ENCODE data around the gene PEX3.

DNA sequence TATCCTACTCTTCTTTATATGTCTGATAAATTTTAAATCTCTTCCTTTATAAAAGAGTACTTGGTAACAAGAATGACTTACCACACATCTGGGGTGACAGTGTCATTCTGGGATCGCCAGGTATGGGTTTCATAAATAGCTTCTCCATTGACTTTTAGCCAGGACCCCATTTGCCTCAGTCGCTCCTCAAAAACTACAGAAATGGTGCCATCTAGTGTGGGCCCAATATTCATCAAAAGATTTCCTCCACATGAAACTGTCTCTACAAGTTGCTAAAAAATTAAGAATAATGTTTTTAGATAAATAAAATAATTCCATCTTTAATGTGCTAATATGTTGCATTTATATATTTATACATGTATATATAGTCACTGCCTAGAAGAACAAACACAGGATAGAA is 51.2 kb downstream of the PEX3 start:
- TF ChIP-seq, protein P1, sequence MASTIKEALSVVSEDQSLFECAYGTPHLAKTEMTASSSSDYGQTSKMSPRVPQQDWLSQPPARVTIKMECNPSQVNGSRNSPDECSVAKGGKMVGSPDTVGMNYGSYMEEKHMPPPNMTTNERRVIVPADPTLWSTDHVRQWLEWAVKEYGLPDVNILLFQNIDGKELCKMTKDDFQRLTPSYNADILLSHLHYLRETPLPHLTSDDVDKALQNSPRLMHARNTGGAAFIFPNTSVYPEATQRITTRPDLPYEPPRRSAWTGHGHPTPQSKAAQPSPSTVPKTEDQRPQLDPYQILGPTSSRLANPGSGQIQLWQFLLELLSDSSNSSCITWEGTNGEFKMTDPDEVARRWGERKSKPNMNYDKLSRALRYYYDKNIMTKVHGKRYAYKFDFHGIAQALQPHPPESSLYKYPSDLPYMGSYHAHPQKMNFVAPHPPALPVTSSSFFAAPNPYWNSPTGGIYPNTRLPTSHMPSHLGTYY (CRISPR knock-in tag; IDR thresholded peaks at IDR 0.05) = no peak
- TF ChIP-seq, protein P2, sequence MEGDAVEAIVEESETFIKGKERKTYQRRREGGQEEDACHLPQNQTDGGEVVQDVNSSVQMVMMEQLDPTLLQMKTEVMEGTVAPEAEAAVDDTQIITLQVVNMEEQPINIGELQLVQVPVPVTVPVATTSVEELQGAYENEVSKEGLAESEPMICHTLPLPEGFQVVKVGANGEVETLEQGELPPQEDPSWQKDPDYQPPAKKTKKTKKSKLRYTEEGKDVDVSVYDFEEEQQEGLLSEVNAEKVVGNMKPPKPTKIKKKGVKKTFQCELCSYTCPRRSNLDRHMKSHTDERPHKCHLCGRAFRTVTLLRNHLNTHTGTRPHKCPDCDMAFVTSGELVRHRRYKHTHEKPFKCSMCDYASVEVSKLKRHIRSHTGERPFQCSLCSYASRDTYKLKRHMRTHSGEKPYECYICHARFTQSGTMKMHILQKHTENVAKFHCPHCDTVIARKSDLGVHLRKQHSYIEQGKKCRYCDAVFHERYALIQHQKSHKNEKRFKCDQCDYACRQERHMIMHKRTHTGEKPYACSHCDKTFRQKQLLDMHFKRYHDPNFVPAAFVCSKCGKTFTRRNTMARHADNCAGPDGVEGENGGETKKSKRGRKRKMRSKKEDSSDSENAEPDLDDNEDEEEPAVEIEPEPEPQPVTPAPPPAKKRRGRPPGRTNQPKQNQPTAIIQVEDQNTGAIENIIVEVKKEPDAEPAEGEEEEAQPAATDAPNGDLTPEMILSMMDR (IDR thresholded peaks at IDR 0.05) = no peak
- no peak for TF ChIP-seq CREM (CRISPR knock-in tag; IDR thresholded peaks at IDR 0.05)

Measured in WTC11 (cell line).